HepG2 (cell line): ENCODE results near the gene TMEM253. TPM values are rescaled to one million over a fixed set of nuclear protein-coding genes. Genes with fewer than 3 reads are reported as not detected.

Experiments
- AHR ChIP-seq: IDR thresholded peaks from 2 replicates; pipeline ENCODE4 v1.6.1; 2018; ENCODE audit warnings: missing genetic modification reagents, missing compliant biosample characterization
- AKAP8 ChIP-seq: sonication (generic); formaldehyde crosslinking; IDR thresholded peaks from 2 replicates; pipeline ENCODE4 v1.5.1; 2020; ENCODE audit warnings: mild to moderate bottlenecking, missing genetic modification reagents
- CHD4 ChIP-seq: fragments of 200-600 bp; sonication (generic); IDR thresholded peaks from 2 replicates; pipeline ENCODE4 v1.7.0; 2017; ENCODE audit warnings: mild to moderate bottlenecking, low read length, borderline replicate concordance
- FOXJ3 ChIP-seq: sonication (generic); formaldehyde crosslinking; IDR thresholded peaks from 2 replicates; pipeline ENCODE4 v1.4.0; 2020; ENCODE audit warnings: missing genetic modification reagents, mild to moderate bottlenecking, borderline replicate concordance
- GZF1 ChIP-seq: sonication (generic); formaldehyde crosslinking; IDR thresholded peaks from 2 replicates; pipeline ENCODE4 v1.5.1; 2020; ENCODE audit warnings: mild to moderate bottlenecking, missing genetic modification reagents
- KDM2A ChIP-seq: sonication (generic); formaldehyde crosslinking; IDR thresholded peaks from 2 replicates; pipeline ENCODE4 v1.4.0; 2020; ENCODE audit warnings: low read depth, missing genetic modification reagents, borderline replicate concordance
- KDM3A ChIP-seq: IDR thresholded peaks from 2 replicates; pipeline ENCODE4 v1.6.1; 2018; ENCODE audit warnings: low read depth, missing compliant biosample characterization
- KDM5A ChIP-seq: fragments of 200-600 bp; sonication (generic); IDR thresholded peaks from 2 replicates; pipeline ENCODE4 v1.7.0; 2018; ENCODE audit warnings: antibody characterized with exemption, mild to moderate bottlenecking, low read length, borderline replicate concordance
- MIXL1 ChIP-seq: IDR thresholded peaks from 2 replicates; pipeline ENCODE4 v1.6.1; 2016
- NFE2L2 ChIP-seq: fragments of 150-350 bp; IDR thresholded peaks from 2 replicates; pipeline ENCODE4 v1.6.1; 2014; ENCODE audit warnings: low read length
- RBM22 ChIP-seq: fragments of 200-400 bp; formaldehyde crosslinking; optimal IDR thresholded peaks from 2 replicates; pipeline ENCODE3; 2017; ENCODE audit warnings: mild to moderate bottlenecking, low read length, moderate library complexity
- SIN3A ChIP-seq: IDR thresholded peaks from 2 replicates; pipeline ENCODE4 v1.6.1; 2011; ENCODE audit warnings: low read depth, mild to moderate bottlenecking, control low read depth, low read length, borderline replicate concordance
- SIN3B ChIP-seq: fragments of 150-350 bp; IDR thresholded peaks from 2 replicates; pipeline ENCODE4 v1.6.1; 2014; ENCODE audit warnings: low read length
- ZFX ChIP-seq: sonication (generic); formaldehyde crosslinking; IDR thresholded peaks from 2 replicates; pipeline ENCODE4 v1.4.0; 2020; ENCODE audit warnings: mild to moderate bottlenecking, low read depth, missing genetic modification reagents, moderate library complexity
- ZMYM4 ChIP-seq: sonication (generic); formaldehyde crosslinking; IDR thresholded peaks from 2 replicates; pipeline ENCODE4 v1.8.1; 2023; ENCODE audit warnings: mild to moderate bottlenecking, missing genetic modification reagents
- ZNF234 ChIP-seq: sonication (generic); formaldehyde crosslinking; conservative IDR thresholded peaks from 2 replicates; pipeline ENCODE4 v1.5.1; 2020; ENCODE audit warnings: mild to moderate bottlenecking, missing genetic modification reagents
- ZNF235 ChIP-seq: sonication (generic); formaldehyde crosslinking; IDR thresholded peaks from 2 replicates; pipeline ENCODE4 v1.8.1; 2023; ENCODE audit warnings: mild to moderate bottlenecking, missing genetic modification reagents, borderline replicate concordance
- ZNF530 ChIP-seq: sonication (generic); formaldehyde crosslinking; IDR thresholded peaks from 2 replicates; pipeline ENCODE4 v1.5.0; 2020; ENCODE audit warnings: low read depth, mild to moderate bottlenecking, missing genetic modification reagents
- ZNF678 ChIP-seq: sonication (generic); formaldehyde crosslinking; IDR thresholded peaks from 2 replicates; pipeline ENCODE4 v1.4.0; 2020; ENCODE audit warnings: mild to moderate bottlenecking, missing genetic modification reagents
- polyA plus RNA-seq, 8 experiments: library from polyadenylated mRNA; depleted of rRNA in 3 of 8; stranded (reverse) in 7 of 8; unstranded in 1 of 8; fragments of >200 nt; fragmentation: Illumina TruSeq in 4 of 8; extraction: Trizol in 4 of 8; gene quantifications; 2 replicates each; pipeline versions ENCODE4 v1.2.1 to v1.2.3, GENCODE V29; 2011 to 2016; ENCODE audit warnings: low read depth in 4 of 8, missing spikeins in 1 of 8, mixed read lengths in 1 of 8; ENCODE audit not compliant: insufficient read depth in 1 of 8
- total RNA-seq, 5 experiments: library from RNA; depleted of rRNA; stranded (reverse); fragments of >200 nt; fragmentation: Illumina TruSeq; extraction: Trizol; gene quantifications; 2 replicates each; pipeline ENCODE4 v1.2.3, GENCODE V29; 2016; ENCODE audit warnings: low read depth in 1 of 5
- TF ChIP-seq, protein P1 (sequence below): sonication (generic); formaldehyde crosslinking; IDR thresholded peaks from 2 replicates; pipeline ENCODE4 v1.9.0; 2021; ENCODE audit warnings: mild to moderate bottlenecking, missing genetic modification reagents
- TF ChIP-seq, protein P2 (sequence below): sonication (generic); formaldehyde crosslinking; IDR thresholded peaks from 2 replicates; pipeline ENCODE4 v1.4.0; 2020; ENCODE audit warnings: missing genetic modification reagents

Gene TMEM253
- total and polyA plus RNA-seq, 2 of the 13 experiments (the other 11 are each of a cell fraction or from before 2014, with no cell fraction given): 0.29 to 0.45 TPM

DNA sequence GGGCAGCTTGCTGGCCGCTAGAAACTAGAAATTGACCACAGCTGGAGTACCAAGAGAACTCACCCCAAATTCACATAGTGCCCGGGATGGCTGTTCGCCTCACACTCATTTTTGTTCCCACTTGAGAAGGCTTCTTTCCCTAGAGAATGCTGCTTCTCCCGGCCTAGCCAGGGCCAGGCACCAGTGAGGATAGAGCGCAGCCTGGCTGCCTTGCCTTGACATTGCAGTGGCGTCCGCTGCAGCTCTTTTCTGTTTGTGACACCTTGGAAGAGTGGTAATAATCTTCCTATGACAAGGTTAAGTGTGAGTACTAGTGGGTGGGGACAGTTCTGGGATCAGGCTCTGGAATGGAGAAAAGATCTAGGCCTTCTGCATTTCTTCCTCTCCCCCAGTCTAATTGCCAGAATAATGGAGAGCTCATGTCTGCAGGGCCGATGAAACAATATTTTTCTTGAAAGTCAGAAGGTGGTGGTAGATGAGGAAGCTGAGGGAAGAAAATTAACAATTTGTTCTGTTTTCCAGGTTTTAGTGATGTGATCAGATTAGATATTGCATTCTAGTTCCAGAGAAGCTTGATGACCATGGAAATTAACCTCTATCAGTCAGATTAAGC, 3.7 kb downstream of the TMEM253 start (continued):
- TF ChIP-seq, protein P1, sequence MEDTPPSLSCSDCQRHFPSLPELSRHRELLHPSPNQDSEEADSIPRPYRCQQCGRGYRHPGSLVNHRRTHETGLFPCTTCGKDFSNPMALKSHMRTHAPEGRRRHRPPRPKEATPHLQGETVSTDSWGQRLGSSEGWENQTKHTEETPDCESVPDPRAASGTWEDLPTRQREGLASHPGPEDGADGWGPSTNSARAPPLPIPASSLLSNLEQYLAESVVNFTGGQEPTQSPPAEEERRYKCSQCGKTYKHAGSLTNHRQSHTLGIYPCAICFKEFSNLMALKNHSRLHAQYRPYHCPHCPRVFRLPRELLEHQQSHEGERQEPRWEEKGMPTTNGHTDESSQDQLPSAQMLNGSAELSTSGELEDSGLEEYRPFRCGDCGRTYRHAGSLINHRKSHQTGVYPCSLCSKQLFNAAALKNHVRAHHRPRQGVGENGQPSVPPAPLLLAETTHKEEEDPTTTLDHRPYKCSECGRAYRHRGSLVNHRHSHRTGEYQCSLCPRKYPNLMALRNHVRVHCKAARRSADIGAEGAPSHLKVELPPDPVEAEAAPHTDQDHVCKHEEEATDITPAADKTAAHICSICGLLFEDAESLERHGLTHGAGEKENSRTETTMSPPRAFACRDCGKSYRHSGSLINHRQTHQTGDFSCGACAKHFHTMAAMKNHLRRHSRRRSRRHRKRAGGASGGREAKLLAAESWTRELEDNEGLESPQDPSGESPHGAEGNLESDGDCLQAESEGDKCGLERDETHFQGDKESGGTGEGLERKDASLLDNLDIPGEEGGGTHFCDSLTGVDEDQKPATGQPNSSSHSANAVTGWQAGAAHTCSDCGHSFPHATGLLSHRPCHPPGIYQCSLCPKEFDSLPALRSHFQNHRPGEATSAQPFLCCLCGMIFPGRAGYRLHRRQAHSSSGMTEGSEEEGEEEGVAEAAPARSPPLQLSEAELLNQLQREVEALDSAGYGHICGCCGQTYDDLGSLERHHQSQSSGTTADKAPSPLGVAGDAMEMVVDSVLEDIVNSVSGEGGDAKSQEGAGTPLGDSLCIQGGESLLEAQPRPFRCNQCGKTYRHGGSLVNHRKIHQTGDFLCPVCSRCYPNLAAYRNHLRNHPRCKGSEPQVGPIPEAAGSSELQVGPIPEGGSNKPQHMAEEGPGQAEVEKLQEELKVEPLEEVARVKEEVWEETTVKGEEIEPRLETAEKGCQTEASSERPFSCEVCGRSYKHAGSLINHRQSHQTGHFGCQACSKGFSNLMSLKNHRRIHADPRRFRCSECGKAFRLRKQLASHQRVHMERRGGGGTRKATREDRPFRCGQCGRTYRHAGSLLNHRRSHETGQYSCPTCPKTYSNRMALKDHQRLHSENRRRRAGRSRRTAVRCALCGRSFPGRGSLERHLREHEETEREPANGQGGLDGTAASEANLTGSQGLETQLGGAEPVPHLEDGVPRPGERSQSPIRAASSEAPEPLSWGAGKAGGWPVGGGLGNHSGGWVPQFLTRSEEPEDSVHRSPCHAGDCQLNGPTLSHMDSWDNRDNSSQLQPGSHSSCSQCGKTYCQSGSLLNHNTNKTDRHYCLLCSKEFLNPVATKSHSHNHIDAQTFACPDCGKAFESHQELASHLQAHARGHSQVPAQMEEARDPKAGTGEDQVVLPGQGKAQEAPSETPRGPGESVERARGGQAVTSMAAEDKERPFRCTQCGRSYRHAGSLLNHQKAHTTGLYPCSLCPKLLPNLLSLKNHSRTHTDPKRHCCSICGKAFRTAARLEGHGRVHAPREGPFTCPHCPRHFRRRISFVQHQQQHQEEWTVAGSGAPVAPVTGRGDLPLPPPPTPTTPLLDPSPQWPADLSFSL: peak; percentile 73; the same call in 1 of the 2 replicates
- peak; percentile 20; the same call in 1 of the 2 replicates for TF ChIP-seq SIN3B
- TF ChIP-seq MIXL1 (CRISPR knock-in tag): no peak
- TF ChIP-seq CHD4: peak; percentile 59; the same call in 1 of the 2 replicates
- no peak for TF ChIP-seq FOXJ3
- peak; percentile 96; the same call in 1 of the 2 replicates for TF ChIP-seq KDM3A (CRISPR knock-in tag)
- TF ChIP-seq GZF1 (CRISPR knock-in tag): no peak; the same call in 1 of the 2 replicates
- TF ChIP-seq, protein P2, sequence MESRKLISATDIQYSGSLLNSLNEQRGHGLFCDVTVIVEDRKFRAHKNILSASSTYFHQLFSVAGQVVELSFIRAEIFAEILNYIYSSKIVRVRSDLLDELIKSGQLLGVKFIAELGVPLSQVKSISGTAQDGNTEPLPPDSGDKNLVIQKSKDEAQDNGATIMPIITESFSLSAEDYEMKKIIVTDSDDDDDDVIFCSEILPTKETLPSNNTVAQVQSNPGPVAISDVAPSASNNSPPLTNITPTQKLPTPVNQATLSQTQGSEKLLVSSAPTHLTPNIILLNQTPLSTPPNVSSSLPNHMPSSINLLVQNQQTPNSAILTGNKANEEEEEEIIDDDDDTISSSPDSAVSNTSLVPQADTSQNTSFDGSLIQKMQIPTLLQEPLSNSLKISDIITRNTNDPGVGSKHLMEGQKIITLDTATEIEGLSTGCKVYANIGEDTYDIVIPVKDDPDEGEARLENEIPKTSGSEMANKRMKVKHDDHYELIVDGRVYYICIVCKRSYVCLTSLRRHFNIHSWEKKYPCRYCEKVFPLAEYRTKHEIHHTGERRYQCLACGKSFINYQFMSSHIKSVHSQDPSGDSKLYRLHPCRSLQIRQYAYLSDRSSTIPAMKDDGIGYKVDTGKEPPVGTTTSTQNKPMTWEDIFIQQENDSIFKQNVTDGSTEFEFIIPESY: peak; percentile 86
- TF ChIP-seq AKAP8 (CRISPR knock-in tag): 0 out of 2 replicates have a peak, but pooled peaks have one; percentile 37
- TF ChIP-seq KDM5A: peak; percentile 67; the same call in 1 of the 2 replicates
- TF ChIP-seq ZFX (CRISPR knock-in tag): peak; percentile 6
- TF ChIP-seq ZNF235 (CRISPR knock-in tag): peak; percentile 0; the same call in 1 of the 2 replicates
- peak; percentile 9 for TF ChIP-seq ZMYM4
- TF ChIP-seq KDM2A: peak; percentile 74; the same call in 1 of the 2 replicates
- TF ChIP-seq SIN3A: peak; percentile 19; the same call in 1 of the 2 replicates
- TF ChIP-seq ZNF234 (CRISPR knock-in tag): peak; percentile 30; the same call in 1 of the 2 replicates
- TF ChIP-seq ZNF530: 0 out of 2 replicates have a peak, but pooled peaks have one; percentile 13
- 0 out of 2 replicates have a peak, but pooled peaks have one; percentile 12 for TF ChIP-seq NFE2L2
- TF ChIP-seq ZNF678: no peak; the same call in 1 of the 2 replicates
- TF ChIP-seq AHR (CRISPR knock-in tag): no peak
- peak; percentile 81 for TF ChIP-seq RBM22
